Neural cell (in vitro differentiated cells): ENCODE data around the gene TIMM22. TPM values are rescaled to one million over a fixed set of nuclear protein-coding genes. Genes with fewer than 3 reads are reported as not detected.

Experiments used
- H2AFZ ChIP-seq: fragments of 200-600, 300-800 bp; sonication (generic), shearing (Covaris generic); 2 replicates; pipeline ENCODE4 v1.6.0; 2014; ENCODE audit warnings: low read depth, mild to moderate bottlenecking, antibody characterized with exemption, low read length, moderate library complexity
- H3F3A ChIP-seq: fragments of 200-600 bp; shearing (Covaris generic); 2 replicates; pipeline ENCODE4 v1.6.1; 2016; ENCODE audit warnings: mild to moderate bottlenecking, moderate library complexity, mixed read lengths, antibody characterized with exemption, low read length; ENCODE audit not compliant: insufficient read depth, poor library complexity, severe bottlenecking
- H3K27ac ChIP-seq: fragments of 200-600, 300-800 bp; sonication (generic), shearing (Covaris generic); 2 replicates; pipeline ENCODE4 v1.5.1; 2014; ENCODE audit warnings: mild to moderate bottlenecking, low read length, moderate library complexity
- H3K27me3 ChIP-seq: fragments of 300-800, 200-600 bp; sonication (generic), shearing (Covaris generic); 2 replicates; pipeline ENCODE4 v1.6.0; 2014; ENCODE audit warnings: mild to moderate bottlenecking, low read depth, low read length, moderate library complexity; ENCODE audit not compliant: insufficient read depth
- H3K36me3 ChIP-seq: fragments of 300-800, 200-600 bp; sonication (generic), shearing (Covaris generic); 2 replicates; pipeline ENCODE4 v1.5.1; 2014; ENCODE audit warnings: mild to moderate bottlenecking, antibody characterized with exemption, low read length, moderate library complexity; ENCODE audit not compliant: insufficient read depth
- H3K4me2 ChIP-seq: fragments of 300-800, 200-600 bp; sonication (generic), shearing (Covaris generic); 2 replicates; pipeline ENCODE4 v1.6.0; 2014; ENCODE audit warnings: mild to moderate bottlenecking, low read length
- H3K4me3 ChIP-seq: fragments of 300-800, 200-600 bp; sonication (generic), shearing (Covaris generic); 2 replicates; pipeline ENCODE4 v1.5.1; 2014; ENCODE audit warnings: mild to moderate bottlenecking, low read length, moderate library complexity
- H3K79me2 ChIP-seq: fragments of 200-600 bp; shearing (Covaris generic); replicated peaks from 2 replicates; pipeline ENCODE4 v1.6.0; 2014; ENCODE audit warnings: mild to moderate bottlenecking, low read length, moderate library complexity; ENCODE audit not compliant: insufficient read depth
- H3K9ac ChIP-seq: fragments of 300-800, 200-600 bp; sonication (generic), shearing (Covaris generic); 2 replicates; pipeline ENCODE4 v1.6.1; 2016; ENCODE audit warnings: mild to moderate bottlenecking, low read length, mixed read lengths
- H3K9me2 ChIP-seq: fragments of 200-600 bp; shearing (Covaris generic); 2 replicates; pipeline ENCODE4 v1.6.1; 2016; ENCODE audit warnings: mild to moderate bottlenecking, low read length, mixed read lengths; ENCODE audit not compliant: insufficient read depth
- H3K9me3 ChIP-seq: fragments of 200-600, 300-800 bp; sonication (generic), shearing (Covaris generic); 2 replicates; pipeline ENCODE4 v1.6.1; 2016; ENCODE audit warnings: mild to moderate bottlenecking, mixed run types, low read length, moderate library complexity, mixed read lengths
- H4K20me1 ChIP-seq: fragments of 200-600 bp; shearing (Covaris generic); 2 replicates; pipeline ENCODE4 v1.6.1; 2016; ENCODE audit warnings: mild to moderate bottlenecking, mixed run types; ENCODE audit not compliant: insufficient read depth
- EP300 ChIP-seq: fragments of 450-650 bp; conservative IDR thresholded peaks from 2 replicates; pipeline ENCODE4 v1.6.1; 2014; ENCODE audit warnings: antibody characterized with exemption, mild to moderate bottlenecking, moderate library complexity; ENCODE audit not compliant: poor library complexity, severe bottlenecking
- EZH2 ChIP-seq: fragments of 200-600, 300-800 bp; shearing (Covaris generic), sonication (generic); IDR thresholded peaks from 2 replicates; pipeline ENCODE4 v1.6.1; 2014; ENCODE audit warnings: antibody characterized with exemption, low read length, borderline replicate concordance, mild to moderate bottlenecking; ENCODE audit not compliant: insufficient read depth, poor library complexity, severe bottlenecking
- MXI1 ChIP-seq: fragments of 450-650 bp; conservative IDR thresholded peaks from 2 replicates; pipeline ENCODE4 v1.6.1; 2014; ENCODE audit warnings: antibody characterized with exemption, mild to moderate bottlenecking; ENCODE audit not compliant: poor library complexity, severe bottlenecking
- POLR2AphosphoS5 ChIP-seq: IDR thresholded peaks from 2 replicates; pipeline ENCODE4 v1.6.1; 2012
- RAD21 ChIP-seq: fragments of 450-650 bp; conservative IDR thresholded peaks from 2 replicates; pipeline ENCODE4 v1.6.1; 2014; ENCODE audit warnings: antibody characterized with exemption, mild to moderate bottlenecking, moderate library complexity
- SMC3 ChIP-seq: fragments of 450-650 bp; conservative IDR thresholded peaks from 2 replicates; pipeline ENCODE4 v1.6.1; 2014; ENCODE audit warnings: antibody characterized with exemption, mild to moderate bottlenecking, moderate library complexity; ENCODE audit not compliant: poor library complexity
- TAF1 ChIP-seq: IDR thresholded peaks from 2 replicates; pipeline ENCODE4 v1.6.1; 2012; ENCODE audit warnings: low read depth
- polyA plus RNA-seq: library from polyadenylated mRNA; depleted of rRNA; stranded (reverse); fragments of >200 nt; gene quantifications from 2 replicates; pipeline ENCODE4 v1.2.3, GENCODE V29; 2014
- TF ChIP-seq, protein P1 (sequence below): fragments of 450-650 bp; IDR thresholded peaks from 2 replicates; pipeline ENCODE4 v1.5.1; 2014; ENCODE audit warnings: antibody characterized with exemption, mild to moderate bottlenecking, moderate library complexity; ENCODE audit not compliant: poor library complexity, severe bottlenecking
- TF ChIP-seq, protein P2 (sequence below): IDR thresholded peaks from 2 replicates; pipeline ENCODE4 v1.6.1; 2012; ENCODE audit warnings: borderline replicate concordance

Gene TIMM22
- polyA plus RNA-seq, 1 donor from 2014 or later = 16.7 TPM

DNA sequence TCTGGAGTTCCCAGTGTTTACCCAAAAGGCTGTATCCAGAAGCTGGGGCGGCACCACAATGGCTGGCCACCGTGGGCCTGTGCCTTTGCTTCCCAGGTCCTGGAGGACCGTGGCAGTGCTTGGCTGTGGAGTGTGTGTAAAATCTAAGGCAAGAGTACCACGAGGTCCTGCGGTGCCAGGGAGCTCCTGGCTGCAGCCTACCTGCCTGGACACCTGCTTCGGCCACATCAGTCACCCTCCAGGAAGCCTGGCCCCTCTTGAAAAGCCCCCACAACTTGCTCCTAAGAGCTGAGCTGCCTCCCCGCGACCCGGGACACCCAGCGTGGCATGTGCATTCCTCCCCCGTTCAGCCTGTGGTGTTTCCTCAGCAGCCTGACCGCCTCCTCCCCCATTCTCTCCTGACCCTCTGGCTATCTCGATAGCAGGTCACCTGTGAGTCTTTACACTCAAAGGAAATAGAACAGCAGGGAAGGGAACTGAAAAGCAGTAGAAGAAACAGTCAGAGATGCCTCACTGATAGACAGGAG lies 7.9 kb downstream of the TIMM22 start:
- H3F3A ChIP-seq = no peaks in the 10 kb centered on the region
- H3K27me3 ChIP-seq = no peaks in the 10 kb centered on the region
- H3K4me3 ChIP-seq = no peak overlapping the region
- H3K9me2 ChIP-seq = no peaks in the 10 kb centered on the region
- H4K20me1 ChIP-seq = no peaks in the 10 kb centered on the region
- no peaks in the 10 kb centered on the region for H3K9me3 ChIP-seq
- H2AFZ ChIP-seq = no peak overlapping the region
- H3K79me2 ChIP-seq = no peaks in the 10 kb centered on the region
- H3K36me3 ChIP-seq = no peaks in the 10 kb centered on the region
- no peak overlapping the region for H3K9ac ChIP-seq
- H3K4me2 ChIP-seq = no peak overlapping the region
- no peak for TF ChIP-seq MXI1
- TF ChIP-seq POLR2AphosphoS5 = no peak
- TF ChIP-seq, protein P1, sequence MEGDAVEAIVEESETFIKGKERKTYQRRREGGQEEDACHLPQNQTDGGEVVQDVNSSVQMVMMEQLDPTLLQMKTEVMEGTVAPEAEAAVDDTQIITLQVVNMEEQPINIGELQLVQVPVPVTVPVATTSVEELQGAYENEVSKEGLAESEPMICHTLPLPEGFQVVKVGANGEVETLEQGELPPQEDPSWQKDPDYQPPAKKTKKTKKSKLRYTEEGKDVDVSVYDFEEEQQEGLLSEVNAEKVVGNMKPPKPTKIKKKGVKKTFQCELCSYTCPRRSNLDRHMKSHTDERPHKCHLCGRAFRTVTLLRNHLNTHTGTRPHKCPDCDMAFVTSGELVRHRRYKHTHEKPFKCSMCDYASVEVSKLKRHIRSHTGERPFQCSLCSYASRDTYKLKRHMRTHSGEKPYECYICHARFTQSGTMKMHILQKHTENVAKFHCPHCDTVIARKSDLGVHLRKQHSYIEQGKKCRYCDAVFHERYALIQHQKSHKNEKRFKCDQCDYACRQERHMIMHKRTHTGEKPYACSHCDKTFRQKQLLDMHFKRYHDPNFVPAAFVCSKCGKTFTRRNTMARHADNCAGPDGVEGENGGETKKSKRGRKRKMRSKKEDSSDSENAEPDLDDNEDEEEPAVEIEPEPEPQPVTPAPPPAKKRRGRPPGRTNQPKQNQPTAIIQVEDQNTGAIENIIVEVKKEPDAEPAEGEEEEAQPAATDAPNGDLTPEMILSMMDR = no peak
- TF ChIP-seq, protein P2, sequence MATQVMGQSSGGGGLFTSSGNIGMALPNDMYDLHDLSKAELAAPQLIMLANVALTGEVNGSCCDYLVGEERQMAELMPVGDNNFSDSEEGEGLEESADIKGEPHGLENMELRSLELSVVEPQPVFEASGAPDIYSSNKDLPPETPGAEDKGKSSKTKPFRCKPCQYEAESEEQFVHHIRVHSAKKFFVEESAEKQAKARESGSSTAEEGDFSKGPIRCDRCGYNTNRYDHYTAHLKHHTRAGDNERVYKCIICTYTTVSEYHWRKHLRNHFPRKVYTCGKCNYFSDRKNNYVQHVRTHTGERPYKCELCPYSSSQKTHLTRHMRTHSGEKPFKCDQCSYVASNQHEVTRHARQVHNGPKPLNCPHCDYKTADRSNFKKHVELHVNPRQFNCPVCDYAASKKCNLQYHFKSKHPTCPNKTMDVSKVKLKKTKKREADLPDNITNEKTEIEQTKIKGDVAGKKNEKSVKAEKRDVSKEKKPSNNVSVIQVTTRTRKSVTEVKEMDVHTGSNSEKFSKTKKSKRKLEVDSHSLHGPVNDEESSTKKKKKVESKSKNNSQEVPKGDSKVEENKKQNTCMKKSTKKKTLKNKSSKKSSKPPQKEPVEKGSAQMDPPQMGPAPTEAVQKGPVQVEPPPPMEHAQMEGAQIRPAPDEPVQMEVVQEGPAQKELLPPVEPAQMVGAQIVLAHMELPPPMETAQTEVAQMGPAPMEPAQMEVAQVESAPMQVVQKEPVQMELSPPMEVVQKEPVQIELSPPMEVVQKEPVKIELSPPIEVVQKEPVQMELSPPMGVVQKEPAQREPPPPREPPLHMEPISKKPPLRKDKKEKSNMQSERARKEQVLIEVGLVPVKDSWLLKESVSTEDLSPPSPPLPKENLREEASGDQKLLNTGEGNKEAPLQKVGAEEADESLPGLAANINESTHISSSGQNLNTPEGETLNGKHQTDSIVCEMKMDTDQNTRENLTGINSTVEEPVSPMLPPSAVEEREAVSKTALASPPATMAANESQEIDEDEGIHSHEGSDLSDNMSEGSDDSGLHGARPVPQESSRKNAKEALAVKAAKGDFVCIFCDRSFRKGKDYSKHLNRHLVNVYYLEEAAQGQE = no peak
- TF ChIP-seq TAF1 = no peak
- TF ChIP-seq SMC3 = no peak
- no peak for TF ChIP-seq EP300
- TF ChIP-seq EZH2 = no peak
- TF ChIP-seq RAD21 = no peak
- H3K27ac ChIP-seq = no peak overlapping the region

DNA sequence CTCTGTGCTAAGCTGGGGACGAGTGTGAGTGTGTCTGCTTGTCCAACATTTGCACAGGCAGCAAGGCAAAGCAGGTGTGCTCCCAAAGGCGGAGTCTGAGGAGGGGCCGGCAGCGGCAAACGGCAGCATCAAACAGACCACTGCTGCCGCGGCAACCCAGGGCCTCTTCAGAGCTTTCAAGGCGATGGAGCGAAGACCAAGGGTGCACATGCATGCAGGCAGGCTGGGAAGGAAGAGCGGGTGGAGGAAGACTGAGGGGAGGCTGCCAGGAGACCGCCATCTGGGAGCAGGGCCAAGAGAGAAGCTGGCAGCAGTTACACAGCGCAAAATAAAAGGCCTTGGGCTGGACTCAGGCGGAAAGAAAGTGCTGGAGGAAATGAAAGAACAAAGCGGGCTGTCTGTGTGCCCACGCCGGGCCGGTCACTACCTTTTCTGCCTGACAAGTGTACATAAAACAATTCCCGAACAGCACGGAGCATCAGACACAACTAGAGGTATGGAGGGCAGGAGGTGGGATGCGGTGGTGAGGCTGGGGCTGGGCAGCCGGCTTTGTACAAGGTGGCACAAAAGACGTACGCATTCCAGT lies 8.5 kb downstream of the TIMM22 start:
- H3K9me3 ChIP-seq = no peaks in the 10 kb centered on the region
- H3K4me2 ChIP-seq = no peak overlapping the region
- H2AFZ ChIP-seq = no peak overlapping the region
- no peaks in the 10 kb centered on the region for H4K20me1 ChIP-seq
- no peaks in the 10 kb centered on the region for H3K27me3 ChIP-seq
- H3K9ac ChIP-seq = no peak overlapping the region
- TF ChIP-seq EZH2 (no peak), EP300 (no peak), SMC3 (no peak), MXI1 (no peak), POLR2AphosphoS5 (no peak), TAF1 (no peak), RAD21 (no peak)
- TF ChIP-seq, protein P2 = no peak
- TF ChIP-seq, protein P1 = no peak
- H3K4me3 ChIP-seq = no peak overlapping the region
- H3K36me3 ChIP-seq = no peaks in the 10 kb centered on the region
- H3K27ac ChIP-seq = no peak overlapping the region
- H3K79me2 ChIP-seq = no peaks in the 10 kb centered on the region
- no peaks in the 10 kb centered on the region for H3F3A ChIP-seq
- H3K9me2 ChIP-seq = no peaks in the 10 kb centered on the region
